Measurements from ENCODE around the gene DRC7. TPM values are rescaled to one million over a fixed set of nuclear protein-coding genes. Genes with fewer than 3 reads are reported as not detected.

DRC7 gene
- total RNA-seq, 3 donors from 2014 or later = 1.5 TPM; not detected in 2

DNA sequence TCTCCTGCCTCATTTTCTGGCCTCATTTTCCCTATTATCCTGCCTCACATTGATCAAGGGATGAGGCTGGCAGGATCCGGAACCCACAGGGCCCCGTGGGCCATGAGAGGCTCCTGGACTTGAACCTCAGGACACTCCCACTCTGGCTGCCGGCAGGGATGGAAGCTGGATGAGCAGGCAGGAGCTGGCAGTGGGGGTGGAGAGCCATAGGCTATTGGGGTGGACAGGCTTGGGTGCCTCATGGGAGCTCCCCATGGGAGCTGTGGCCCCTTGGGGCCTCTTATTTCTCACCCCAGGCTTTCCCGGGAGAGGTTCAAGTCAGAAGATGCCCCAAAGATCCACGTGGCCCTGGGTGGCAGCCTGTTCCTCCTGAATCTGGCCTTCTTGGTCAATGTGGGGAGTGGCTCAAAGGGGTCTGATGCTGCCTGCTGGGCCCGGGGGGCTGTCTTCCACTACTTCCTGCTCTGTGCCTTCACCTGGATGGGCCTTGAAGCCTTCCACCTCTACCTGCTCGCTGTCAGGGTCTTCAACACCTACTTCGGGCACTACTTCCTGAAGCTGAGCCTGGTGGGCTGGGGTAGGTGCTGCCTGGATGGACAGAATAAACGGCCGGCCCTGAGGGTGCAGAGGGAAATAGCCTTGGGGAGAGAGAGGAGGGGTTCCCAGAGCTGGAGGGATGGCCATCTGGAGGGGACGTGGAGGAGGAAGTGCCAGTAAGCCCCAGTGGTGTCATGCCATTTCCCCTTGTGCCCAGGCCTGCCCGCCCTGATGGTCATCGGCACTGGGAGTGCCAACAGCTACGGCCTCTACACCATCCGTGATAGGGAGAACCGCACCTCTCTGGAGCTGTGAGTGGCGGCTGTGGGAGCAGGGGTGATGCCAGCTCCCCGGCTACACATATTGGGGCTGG lies 10.7 kb upstream of the DRC7 start:
- no peaks in the 10 kb centered on the region for H3K9me3 ChIP-seq
- no peaks in the 10 kb centered on the region for H3K27me3 ChIP-seq
- DNase-seq (ENCODE audit: low spot score in 2 of 2) = no peak
- H3K4me1 ChIP-seq = no peaks in the 10 kb centered on the region
- no peak overlapping the region for H3K4me3 ChIP-seq
- no peak overlapping the region for H3K27ac ChIP-seq
- intact Hi-C loops (cut with DNase I; ENCODE audit: low total_unique reads) = no loop called here
- TF ChIP-seq, protein P1, sequence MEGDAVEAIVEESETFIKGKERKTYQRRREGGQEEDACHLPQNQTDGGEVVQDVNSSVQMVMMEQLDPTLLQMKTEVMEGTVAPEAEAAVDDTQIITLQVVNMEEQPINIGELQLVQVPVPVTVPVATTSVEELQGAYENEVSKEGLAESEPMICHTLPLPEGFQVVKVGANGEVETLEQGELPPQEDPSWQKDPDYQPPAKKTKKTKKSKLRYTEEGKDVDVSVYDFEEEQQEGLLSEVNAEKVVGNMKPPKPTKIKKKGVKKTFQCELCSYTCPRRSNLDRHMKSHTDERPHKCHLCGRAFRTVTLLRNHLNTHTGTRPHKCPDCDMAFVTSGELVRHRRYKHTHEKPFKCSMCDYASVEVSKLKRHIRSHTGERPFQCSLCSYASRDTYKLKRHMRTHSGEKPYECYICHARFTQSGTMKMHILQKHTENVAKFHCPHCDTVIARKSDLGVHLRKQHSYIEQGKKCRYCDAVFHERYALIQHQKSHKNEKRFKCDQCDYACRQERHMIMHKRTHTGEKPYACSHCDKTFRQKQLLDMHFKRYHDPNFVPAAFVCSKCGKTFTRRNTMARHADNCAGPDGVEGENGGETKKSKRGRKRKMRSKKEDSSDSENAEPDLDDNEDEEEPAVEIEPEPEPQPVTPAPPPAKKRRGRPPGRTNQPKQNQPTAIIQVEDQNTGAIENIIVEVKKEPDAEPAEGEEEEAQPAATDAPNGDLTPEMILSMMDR (IDR thresholded peaks at IDR 0.05) = no peak
- TF ChIP-seq POLR2AphosphoS5 (IDR thresholded peaks at IDR 0.05) (no peak), POLR2A (IDR thresholded peaks at IDR 0.05) (no peak)
- no peaks in the 10 kb centered on the region for H3K36me3 ChIP-seq

DNA sequence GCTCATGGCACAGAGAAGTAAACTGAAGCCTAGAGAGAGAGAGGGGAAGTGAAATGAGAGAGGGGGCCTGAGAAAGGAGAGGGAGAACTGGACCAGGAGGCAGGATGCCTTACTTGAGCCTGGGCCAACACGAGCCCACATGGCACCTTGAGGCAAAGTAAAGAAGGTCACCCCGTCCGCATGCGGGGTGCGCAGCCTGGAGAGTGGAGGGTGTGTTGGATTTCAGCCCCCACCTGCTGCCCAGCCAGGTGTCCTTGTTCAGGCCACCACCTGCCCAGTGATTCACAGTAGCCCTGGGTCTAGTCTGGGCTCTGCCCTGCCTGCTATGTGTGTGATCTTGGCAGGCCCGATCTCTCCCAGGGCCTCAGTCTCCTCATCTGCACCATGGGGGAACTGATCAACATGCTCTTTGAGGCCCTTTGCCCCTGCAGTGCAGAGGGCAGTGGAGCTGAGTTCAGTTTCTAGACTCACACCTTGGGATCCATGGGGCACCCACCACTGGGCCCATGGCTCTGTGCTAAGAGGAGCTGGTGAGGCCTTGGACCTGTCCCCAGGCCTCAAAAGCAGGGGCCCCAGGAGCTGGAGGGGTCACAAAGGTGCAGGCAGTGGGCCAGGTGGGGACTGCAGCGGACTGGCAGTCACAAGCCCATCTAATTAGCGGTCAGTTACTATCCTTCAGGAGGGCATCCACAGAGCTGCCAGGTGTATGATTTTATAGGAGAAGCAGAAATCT lies 9.8 kb upstream of the DRC7 start:
- Histone ChIP-seq H3K27ac (no peak overlapping the region), H3K4me1 (no peaks in the 10 kb centered on the region), H3K4me3 (no peak overlapping the region), H3K27me3 (no peaks in the 10 kb centered on the region), H3K36me3 (no peaks in the 10 kb centered on the region), H3K9me3 (no peaks in the 10 kb centered on the region)
- no peak for DNase-seq (ENCODE audit: low spot score in 2 of 2)
- intact Hi-C loops (cut with DNase I; ENCODE audit: low total_unique reads) = no loop called here
- TF ChIP-seq POLR2A (IDR thresholded peaks at IDR 0.05) (no peak), POLR2AphosphoS5 (IDR thresholded peaks at IDR 0.05) (no peak)
- TF ChIP-seq, protein P1 (IDR thresholded peaks at IDR 0.05) = no peak

DNA sequence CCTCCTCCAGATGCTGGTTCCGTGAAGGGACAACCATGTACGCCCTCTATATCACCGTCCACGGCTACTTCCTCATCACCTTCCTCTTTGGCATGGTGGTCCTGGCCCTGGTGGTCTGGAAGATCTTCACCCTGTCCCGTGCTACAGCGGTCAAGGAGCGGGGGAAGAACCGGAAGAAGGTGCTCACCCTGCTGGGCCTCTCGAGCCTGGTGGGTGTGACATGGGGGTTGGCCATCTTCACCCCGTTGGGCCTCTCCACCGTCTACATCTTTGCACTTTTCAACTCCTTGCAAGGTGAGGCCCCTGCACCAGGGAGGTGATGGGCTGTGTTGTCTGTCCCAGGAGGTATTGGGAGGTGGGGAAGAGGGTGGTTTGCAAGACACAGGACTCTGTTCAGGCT lies 9.0 kb upstream of the DRC7 start:
- no peak overlapping the region for H3K4me3 ChIP-seq
- no peak for DNase-seq (ENCODE audit: low spot score in 2 of 2)
- no peaks in the 10 kb centered on the region for H3K27me3 ChIP-seq
- intact Hi-C loops (cut with DNase I; ENCODE audit: low total_unique reads) = no loop called here
- no peaks in the 10 kb centered on the region for H3K4me1 ChIP-seq
- no peak for TF ChIP-seq POLR2AphosphoS5 (IDR thresholded peaks at IDR 0.05)
- no peak for TF ChIP-seq POLR2A (IDR thresholded peaks at IDR 0.05)
- TF ChIP-seq, protein P1 (IDR thresholded peaks at IDR 0.05) = no peak
- H3K9me3 ChIP-seq = no peaks in the 10 kb centered on the region
- no peak overlapping the region for H3K27ac ChIP-seq
- no peaks in the 10 kb centered on the region for H3K36me3 ChIP-seq

DNA sequence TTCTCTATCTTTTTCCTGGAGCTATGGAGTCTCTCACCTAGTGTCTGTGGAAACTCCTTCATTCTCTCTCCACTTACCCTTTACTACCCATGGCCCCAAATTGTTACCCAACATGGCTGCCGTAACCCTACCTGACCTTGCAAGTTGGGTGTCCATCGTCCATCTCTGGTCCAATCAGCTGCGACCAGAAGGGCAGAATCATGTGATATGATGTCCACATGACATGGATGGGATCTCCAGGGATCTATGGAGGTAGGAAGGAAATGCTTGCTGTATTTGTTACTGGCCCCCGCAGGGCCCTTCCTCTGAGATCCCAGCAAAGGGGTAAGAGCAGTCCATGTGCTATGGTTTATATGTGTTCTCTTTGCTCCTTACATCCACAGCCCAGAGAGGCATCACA lies 8.0 kb upstream of the DRC7 start:
- no peak overlapping the region for H3K27ac ChIP-seq
- no peaks in the 10 kb centered on the region for H3K9me3 ChIP-seq
- no peaks in the 10 kb centered on the region for H3K4me1 ChIP-seq
- no peak for DNase-seq (ENCODE audit: low spot score in 2 of 2)
- no peaks in the 10 kb centered on the region for H3K27me3 ChIP-seq
- no peaks in the 10 kb centered on the region for H3K36me3 ChIP-seq
- TF ChIP-seq, protein P1 (IDR thresholded peaks at IDR 0.05) = no peak
- TF ChIP-seq POLR2AphosphoS5 (IDR thresholded peaks at IDR 0.05) = no peak
- H3K4me3 ChIP-seq = no peak overlapping the region
- intact Hi-C loops (cut with DNase I; ENCODE audit: low total_unique reads) = no loop called here

DNA sequence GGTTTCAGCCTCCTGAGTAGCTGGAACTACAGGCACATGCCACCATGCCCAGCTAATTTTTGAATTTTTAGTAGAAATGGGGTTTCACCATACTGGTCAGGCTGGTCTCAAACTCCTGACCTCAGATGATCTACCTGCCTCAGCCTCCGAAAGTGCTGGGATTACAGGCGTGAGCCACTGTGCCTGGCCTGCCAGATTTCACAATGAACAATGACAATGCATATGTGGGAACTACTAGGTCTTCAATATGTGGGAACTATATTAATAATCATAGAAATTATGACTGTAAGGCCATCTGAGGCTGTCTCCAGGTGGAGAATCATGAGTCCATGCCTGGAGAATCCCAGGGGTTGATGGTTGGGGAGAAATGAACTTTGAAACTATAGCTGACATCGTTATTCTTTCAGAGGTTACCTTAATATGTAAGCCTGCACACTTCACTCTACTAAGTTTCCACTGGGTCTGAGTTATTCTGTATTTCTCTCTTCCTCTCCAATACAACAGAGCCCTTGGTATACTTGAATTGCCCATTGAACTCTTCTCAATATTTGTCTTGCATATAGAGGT lies 7.2 kb upstream of the DRC7 start:
- H3K27me3 ChIP-seq = no peaks in the 10 kb centered on the region
- H3K9me3 ChIP-seq = no peaks in the 10 kb centered on the region
- H3K27ac ChIP-seq = no peak overlapping the region
- intact Hi-C loops (cut with DNase I; ENCODE audit: low total_unique reads) = no loop called here
- H3K36me3 ChIP-seq = no peaks in the 10 kb centered on the region
- H3K4me1 ChIP-seq = no peaks in the 10 kb centered on the region
- TF ChIP-seq, protein P1 (IDR thresholded peaks at IDR 0.05) = no peak
- no peak overlapping the region for H3K4me3 ChIP-seq
- DNase-seq (ENCODE audit: low spot score in 2 of 2) = no peak

All from breast epithelium (tissue), 4 donors.